ENCODE results near the gene COX6B1. TPM values are rescaled to one million over a fixed set of nuclear protein-coding genes. Genes with fewer than 3 reads are reported as not detected.

The COX6B1 gene
- total RNA-seq, 1 donor from 2014 or later = 575 TPM

DNA sequence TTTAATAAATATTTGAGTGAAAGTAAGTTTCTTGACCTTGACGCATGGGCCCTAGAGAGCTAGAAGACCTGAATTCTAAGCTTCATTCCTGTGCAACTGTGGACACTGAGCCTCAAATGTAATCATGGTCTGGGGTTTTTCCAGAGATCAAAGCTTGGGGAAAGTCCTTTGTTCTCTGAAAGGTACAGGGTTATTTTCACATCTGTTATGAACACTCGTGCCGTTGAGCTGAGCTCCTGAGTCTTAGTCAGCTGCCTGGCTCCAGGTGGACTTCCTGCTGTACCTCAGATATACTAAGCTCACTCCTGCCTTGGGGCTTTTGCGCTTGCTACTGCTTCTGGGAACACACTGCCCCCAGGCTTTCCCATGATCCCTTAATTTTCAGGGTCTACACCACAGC is 48.7 kb downstream of the COX6B1 start:
- H3K4me3 ChIP-seq (ENCODE audit: low read depth, low read length) = no peak overlapping the region
- TF ChIP-seq, protein P1, sequence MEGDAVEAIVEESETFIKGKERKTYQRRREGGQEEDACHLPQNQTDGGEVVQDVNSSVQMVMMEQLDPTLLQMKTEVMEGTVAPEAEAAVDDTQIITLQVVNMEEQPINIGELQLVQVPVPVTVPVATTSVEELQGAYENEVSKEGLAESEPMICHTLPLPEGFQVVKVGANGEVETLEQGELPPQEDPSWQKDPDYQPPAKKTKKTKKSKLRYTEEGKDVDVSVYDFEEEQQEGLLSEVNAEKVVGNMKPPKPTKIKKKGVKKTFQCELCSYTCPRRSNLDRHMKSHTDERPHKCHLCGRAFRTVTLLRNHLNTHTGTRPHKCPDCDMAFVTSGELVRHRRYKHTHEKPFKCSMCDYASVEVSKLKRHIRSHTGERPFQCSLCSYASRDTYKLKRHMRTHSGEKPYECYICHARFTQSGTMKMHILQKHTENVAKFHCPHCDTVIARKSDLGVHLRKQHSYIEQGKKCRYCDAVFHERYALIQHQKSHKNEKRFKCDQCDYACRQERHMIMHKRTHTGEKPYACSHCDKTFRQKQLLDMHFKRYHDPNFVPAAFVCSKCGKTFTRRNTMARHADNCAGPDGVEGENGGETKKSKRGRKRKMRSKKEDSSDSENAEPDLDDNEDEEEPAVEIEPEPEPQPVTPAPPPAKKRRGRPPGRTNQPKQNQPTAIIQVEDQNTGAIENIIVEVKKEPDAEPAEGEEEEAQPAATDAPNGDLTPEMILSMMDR (conservative IDR thresholded peaks at IDR 0.05; ENCODE audit: low read depth, low read length) = no peak
- DNase-seq (ENCODE audit: low read depth) = no peak

DNA sequence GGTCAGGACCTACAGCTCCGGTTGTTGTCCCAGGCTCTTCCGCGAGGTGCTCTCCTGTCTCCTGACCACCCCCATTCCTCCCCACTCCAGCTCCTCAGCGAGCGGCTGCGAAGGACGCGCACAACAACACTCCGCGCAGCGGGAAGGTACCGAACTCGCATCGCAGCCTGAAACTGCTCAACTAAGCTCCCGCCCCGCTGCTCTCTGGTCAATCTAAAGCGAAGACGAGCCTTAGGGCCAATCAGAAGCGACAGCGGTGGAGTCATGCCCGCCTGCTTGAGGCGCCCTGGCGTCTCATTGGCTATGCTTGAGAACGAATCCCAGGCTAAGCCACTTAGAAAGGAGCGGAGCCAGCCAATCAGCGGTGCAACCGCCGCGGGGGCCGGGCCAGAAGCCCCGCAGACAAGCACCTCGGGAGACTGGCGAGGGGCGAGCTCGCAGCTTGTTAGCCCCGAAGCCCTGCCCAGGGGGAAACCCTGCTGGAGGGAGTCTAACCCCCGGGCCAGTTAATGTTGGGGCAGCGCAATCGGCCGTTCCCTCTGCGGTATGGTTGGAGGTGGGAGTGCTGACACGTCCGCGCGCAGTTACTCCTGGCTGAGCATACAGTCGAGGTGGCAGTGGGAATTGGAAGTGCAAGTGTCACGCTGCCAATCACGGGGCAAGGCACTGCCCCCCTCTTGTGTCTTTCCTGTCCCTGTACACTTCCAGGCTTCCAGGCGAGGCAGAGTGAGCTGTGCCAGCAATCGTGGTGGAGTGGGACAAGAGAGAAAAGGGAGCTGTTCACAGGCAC is 54.3 kb downstream of the COX6B1 start:
- peak; percentile 82 for DNase-seq (ENCODE audit: low read depth)
- H3K4me3 ChIP-seq (ENCODE audit: low read depth, low read length) = peak overlapping the region; percentile 71
- TF ChIP-seq, protein P1 (conservative IDR thresholded peaks at IDR 0.05; ENCODE audit: low read depth, low read length) = no peak

DNA sequence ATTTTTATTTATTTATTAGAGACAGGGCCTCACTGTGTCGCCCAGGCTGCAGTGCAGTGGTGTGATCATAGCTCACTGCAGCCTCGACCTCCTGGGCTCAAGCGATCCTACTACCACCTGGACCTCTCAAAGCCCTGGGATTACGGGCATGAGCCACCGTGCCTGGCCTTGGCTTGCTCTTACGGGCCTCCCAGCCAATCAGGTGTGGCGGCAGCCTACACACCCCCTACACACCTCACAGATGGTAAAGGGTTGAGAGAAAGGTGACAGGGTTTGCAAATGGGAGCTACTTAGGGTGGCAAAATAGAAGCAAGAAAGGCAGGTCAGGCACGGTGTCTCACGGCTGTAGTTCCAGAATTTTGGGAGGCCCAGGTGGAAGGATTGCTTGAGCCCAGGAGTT is 55.2 kb downstream of the COX6B1 start:
- TF ChIP-seq, protein P1 (conservative IDR thresholded peaks at IDR 0.05; ENCODE audit: low read depth, low read length) = no peak
- DNase-seq (ENCODE audit: low read depth) = no peak
- H3K4me3 ChIP-seq (ENCODE audit: low read depth, low read length) = no peak overlapping the region

DNA sequence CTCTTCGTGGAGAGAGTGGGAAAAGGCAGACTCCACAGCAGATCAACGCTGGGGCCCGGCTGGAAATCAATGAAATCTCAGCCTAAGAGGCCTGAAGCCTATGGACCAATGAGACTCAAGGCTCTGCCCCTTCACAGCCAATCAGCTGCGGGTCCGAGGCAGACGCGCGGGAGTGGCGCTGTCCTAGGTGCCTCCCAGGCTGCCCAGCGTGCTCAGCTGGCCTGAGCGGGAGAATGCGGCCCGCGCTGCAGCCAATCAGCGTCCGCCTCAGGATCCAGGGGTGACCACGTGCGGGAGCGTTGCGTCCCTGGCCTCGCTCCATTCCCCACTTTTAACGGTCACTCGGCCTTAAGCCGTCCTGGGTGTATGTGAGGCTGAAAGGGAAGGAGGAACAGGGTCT is 56.1 kb downstream of the COX6B1 start, which contains the start of gene ZBTB32:
TSS of gene ZBTB32 (plus strand) at position 341 of the 400 bp plus-strand sequence. CDS start 10,069 bp downstream, outside the sequence.
- TF ChIP-seq, protein P1 (conservative IDR thresholded peaks at IDR 0.05; ENCODE audit: low read depth, low read length) = no peak
- DNase-seq (ENCODE audit: low read depth) = no peak
- H3K4me3 ChIP-seq (ENCODE audit: low read depth, low read length) = no peak within 1 kb of the TSS

Other genes with a start within 250 kb of the COX6B1 start
- not detected in 2 replicates for gene FFAR2, start 200.1 kb upstream of the COX6B1 start, total RNA-seq
- not detected in 2 replicates for gene KRTDAP, start 157.9 kb upstream of the COX6B1 start, total RNA-seq
- gene DMKN, start 134.7 kb upstream of the COX6B1 start, total RNA-seq = 195 and 200 TPM in 2 replicates
- not detected in 2 replicates for gene SBSN, start 120.0 kb upstream of the COX6B1 start, total RNA-seq
- not detected in 2 replicates for gene GAPDHS, start 114.9 kb upstream of the COX6B1 start, total RNA-seq
- 157 and 167 TPM in 2 replicates for gene TMEM147, start 102.7 kb upstream of the COX6B1 start, total RNA-seq
- gene ATP4A, start 84.7 kb upstream of the COX6B1 start, total RNA-seq = not detected in 2 replicates
- gene PMIS2, start 62.1 kb upstream of the COX6B1 start, total RNA-seq = not detected in 2 replicates
- 19.2 and 19.7 TPM in 2 replicates for gene HAUS5, start 35.6 kb upstream of the COX6B1 start, total RNA-seq
- gene RBM42, start 19.3 kb upstream of the COX6B1 start, total RNA-seq = 114 and 116 TPM in 2 replicates
- gene ETV2, start 6.6 kb upstream of the COX6B1 start, total RNA-seq = 0.35 TPM in 1 of 2 replicates, not detected in the other
- not detected in 2 replicates for gene UPK1A, start 18.2 kb downstream of the COX6B1 start, total RNA-seq
- not detected in 2 replicates for gene ZBTB32, start 56.2 kb downstream of the COX6B1 start, total RNA-seq
- gene KMT2B, start 69.7 kb downstream of the COX6B1 start, total RNA-seq = 7.4 and 20.2 TPM in 2 replicates
- 7.9 and 15.3 TPM in 2 replicates for gene IGFLR1, start 94.1 kb downstream of the COX6B1 start, total RNA-seq
- gene U2AF1L4, start 97.1 kb downstream of the COX6B1 start, total RNA-seq = 5.9 and 6.5 TPM in 2 replicates
- gene PSENEN, start 97.3 kb downstream of the COX6B1 start, total RNA-seq = 49.6 and 63.7 TPM in 2 replicates
- 12.7 and 18.9 TPM in 2 replicates for gene LIN37, start 100.3 kb downstream of the COX6B1 start, total RNA-seq
- 0.14 and 2.0 TPM in 2 replicates for gene HSPB6, start 108.7 kb downstream of the COX6B1 start, total RNA-seq
- 14.3 and 14.7 TPM in 2 replicates for gene PROSER3, start 109.9 kb downstream of the COX6B1 start, total RNA-seq
- gene ARHGAP33, start 127.2 kb downstream of the COX6B1 start, total RNA-seq = 2.6 and 13.3 TPM in 2 replicates
- not detected in 2 replicates for gene PRODH2, start 164.5 kb downstream of the COX6B1 start, total RNA-seq
- not detected in 2 replicates for gene NPHS1, start 204.2 kb downstream of the COX6B1 start, total RNA-seq
- gene KIRREL2, start 208.6 kb downstream of the COX6B1 start, total RNA-seq = not detected in 2 replicates
- gene APLP1, start 220.3 kb downstream of the COX6B1 start, total RNA-seq = 1.1 and 8.4 TPM in 2 replicates

Measured in epithelial cell of proximal tubule (primary cell).